Measurements from ENCODE around the gene C16orf46. TPM values are rescaled to one million over a fixed set of nuclear protein-coding genes. Genes with fewer than 3 reads are reported as not detected.

C16orf46 gene
- total and polyA plus RNA-seq, 9 of the 15 experiments (the other 6 are each of a cell fraction or from before 2014, with no cell fraction given): 0.10 to 0.98 (median 0.41) TPM; not detected in 1

GRCh38 chr16:81123092-81123852 is 46.2 kb upstream of the C16orf46 start (continued):
- TF ChIP-seq ZNF431 (CRISPR knock-in tag; IDR thresholded peaks at IDR 0.05): no peak
- no peak for TF ChIP-seq ZNF668 (CRISPR knock-in tag; IDR thresholded peaks at IDR 0.05)
- no peak for TF ChIP-seq NCOA2 (IDR thresholded peaks at IDR 0.05; ENCODE audit: partially characterized antibody in 2 of 2)
- no peak for TF ChIP-seq MTF1 (CRISPR knock-in tag; IDR thresholded peaks at IDR 0.05; ENCODE audit: borderline replicate concordance)
- no peak for TF ChIP-seq KAT2B (IDR thresholded peaks at IDR 0.05; ENCODE audit: low read depth, low read length)
- TF ChIP-seq YY1 (IDR thresholded peaks at IDR 0.05; ENCODE audit: borderline replicate concordance in 1 of 3, control insufficient read depth in 1 of 3, extremely low read depth in 1 of 3, insufficient read depth in 3 of 3, insufficient read length in 1 of 3, insufficient replicate concordance in 2 of 3, low read depth in 1 of 3, low read length in 2 of 3): no peak
- no peak for TF ChIP-seq THRA (IDR thresholded peaks at IDR 0.05)
- no peak for TF ChIP-seq ZBTB33 (CRISPR knock-in tag; IDR thresholded peaks at IDR 0.05)
- TF ChIP-seq RFX5 (IDR thresholded peaks at IDR 0.05; ENCODE audit: low read depth, low read length): no peak
- TF ChIP-seq EGR1 (conservative IDR thresholded peaks at IDR 0.05): peak; percentile 18; the same call in 1 of the 2 replicates
- TF ChIP-seq MAFG (tag; conservative IDR thresholded peaks at IDR 0.05): 0 out of 2 replicates have a peak, but pooled peaks have one; percentile 3
- no peak for TF ChIP-seq CBX3 (IDR thresholded peaks at IDR 0.05; ENCODE audit: borderline replicate concordance in 1 of 2, low read length in 2 of 2)
- TF ChIP-seq CEBPG (CRISPR knock-in tag; IDR thresholded peaks at IDR 0.05): no peak
- TF ChIP-seq CEBPG (tag; conservative IDR thresholded peaks at IDR 0.05 in 1 of 2, IDR thresholded peaks at IDR 0.05 in 1 of 2): peak; percentile 70 to 86
- TF ChIP-seq ARID1B (IDR thresholded peaks at IDR 0.05): peak; percentile 28; the same call in 1 of the 2 replicates
- 0 out of 2 replicates have a peak, but pooled peaks have one; percentile 24 for TF ChIP-seq C11orf30 (IDR thresholded peaks at IDR 0.05; ENCODE audit: low read depth)
- peak; percentile 45; the same call in 1 of the 2 replicates for TF ChIP-seq CBFA2T3 (IDR thresholded peaks at IDR 0.05)
- no peak for TF ChIP-seq PATZ1 (CRISPR knock-in tag; IDR thresholded peaks at IDR 0.05; ENCODE audit: borderline replicate concordance)
- TF ChIP-seq NR2F6 (CRISPR knock-in tag; IDR thresholded peaks at IDR 0.05): no peak
- TF ChIP-seq RBM22 (IDR thresholded peaks at IDR 0.05; ENCODE audit: low read depth, low read length, poor library complexity, severe bottlenecking): no peak
- TF ChIP-seq TRIM24 (IDR thresholded peaks at IDR 0.05): no peak; a peak in 1 of 4 replicates
- peak; percentile 64 for TF ChIP-seq CREM (IDR thresholded peaks at IDR 0.05; ENCODE audit: low read depth)
